CD4-positive, alpha-beta T cell (primary cell): ENCODE data around the gene SLC2A6. TPM values are rescaled to one million over a fixed set of nuclear protein-coding genes. Genes with fewer than 3 reads are reported as not detected.

Source experiments
- ATAC-seq: fragments of 200-7000 bp; cut with Tn5 transposase; one replicate; pipeline ENCODE4 v1.10.0; 2022; ENCODE audit warnings: mild to moderate bottlenecking; ENCODE audit not compliant: poor library complexity
- CTCF ChIA-PET: fragments of 350-600 bp; sonication (Branson Sonifier 250); formaldehyde crosslinking; loops from one replicate; lab custom pipeline; 2021; ENCODE audit warnings: antibody characterized with exemption, inconsistent platforms; lab: Charles Lee
- POLR2A ChIA-PET: fragments of 350-600 bp; sonication (Branson Sonifier 250); formaldehyde crosslinking; loops from one replicate; lab custom pipeline; 2021; ENCODE audit warnings: antibody characterized with exemption, inconsistent platforms; lab: Charles Lee
- DNase-seq, 14 experiments: peaks; one replicate each; pipeline ENCODE4 v3.0.0-alpha.2; 2013 to 2020; ENCODE audit warnings: mixed read lengths in 2 of 14
- H3K27ac ChIP-seq, 2 donors: one replicate each; pipeline versions ENCODE4 v1.5.1 to v1.7.0; 2013; ENCODE audit warnings: low read length in 2 of 2, low read depth in 1 of 2, mild to moderate bottlenecking in 1 of 2
- H3K27me3 ChIP-seq, 2 experiments: 1 replicate in 1 of 2; 2 replicates in 1 of 2; pipeline versions ENCODE4 v1.6.1 to v1.7.0; 2013; ENCODE audit warnings: low read length in 2 of 2, control low read depth in 1 of 2, mild to moderate bottlenecking in 1 of 2, moderate library complexity in 1 of 2; ENCODE audit not compliant: insufficient read depth in 2 of 2, control insufficient read depth in 1 of 2
- H3K36me3 ChIP-seq: one replicate; pipeline ENCODE4 v1.6.1; 2013; ENCODE audit warnings: low read length, control low read depth; ENCODE audit not compliant: insufficient read depth
- H3K4me1 ChIP-seq: one replicate; pipeline ENCODE4 v1.6.1; 2013; ENCODE audit warnings: low read length, control low read depth; ENCODE audit not compliant: insufficient read depth
- H3K4me3 ChIP-seq: one replicate; pipeline ENCODE4 v1.5.1; 2013; ENCODE audit warnings: mild to moderate bottlenecking, low read length, moderate library complexity
- H3K9me3 ChIP-seq, 2 experiments: 1 replicate in 1 of 2; 2 replicates in 1 of 2; pipeline versions ENCODE4 v1.6.1 to v1.7.0; 2013; ENCODE audit warnings: low read length in 2 of 2, mild to moderate bottlenecking in 2 of 2, control low read depth in 1 of 2, moderate library complexity in 1 of 2; ENCODE audit not compliant: control insufficient read depth in 1 of 2, insufficient read depth in 1 of 2
- H3K27ac Mint-ChIP-seq: one replicate; pipeline ENCODE4 v1.8.0; 2020; ENCODE audit warnings: mixed read lengths
- H3K27me3 Mint-ChIP-seq: one replicate; pipeline ENCODE4 v1.8.0; 2021; ENCODE audit warnings: mixed read lengths
- H3K36me3 Mint-ChIP-seq: one replicate; pipeline ENCODE4 v1.8.0; 2021; ENCODE audit warnings: low read depth, mixed read lengths
- H3K4me1 Mint-ChIP-seq: one replicate; pipeline ENCODE4 v1.8.0; 2021; ENCODE audit warnings: low read depth, mixed read lengths
- H3K4me3 Mint-ChIP-seq: one replicate; pipeline ENCODE4 v1.8.0; 2020; ENCODE audit warnings: mild to moderate bottlenecking, mixed read lengths
- H3K9me3 Mint-ChIP-seq: one replicate; pipeline ENCODE4 v1.8.0; 2020; ENCODE audit warnings: mixed read lengths
- intact Hi-C, 2 experiments: fragments of 100-400 bp; cut with DNase I in 1 of 2; cut with micrococcal nuclease in 1 of 2; formaldehyde crosslinking; loops; one replicate each; pipeline versions ENCODE4 v1.15.1 to v1.9.0; 2023 to 2025; cut with DNase I, micrococcal nuclease
- total RNA-seq, 174 experiments: library from RNA in 2 of 174; stranded (reverse) in 2 of 174; gene quantifications; one replicate each; pipeline ENCODE4 v1.2.3 and lab custom pipeline; 2021 to 2026
- TF ChIP-seq, protein P1 (sequence below): fragments of 200-600 bp; IDR thresholded peaks from one replicate; pipeline ENCODE4 v1.8.0; 2022; ENCODE audit warnings: antibody characterized with exemption, mild to moderate bottlenecking

Gene SLC2A6
- total RNA-seq, 2 experiments from 2014 or later: 1.8 to 3.2 TPM

- intact Hi-C loops: loop anchor here in 1 of 2 experiments (10.0 kb wide), 1 partner anchor 556 kb away; the partner anchor contains the start of gene BRD3OS
- TF ChIP-seq, protein P1, sequence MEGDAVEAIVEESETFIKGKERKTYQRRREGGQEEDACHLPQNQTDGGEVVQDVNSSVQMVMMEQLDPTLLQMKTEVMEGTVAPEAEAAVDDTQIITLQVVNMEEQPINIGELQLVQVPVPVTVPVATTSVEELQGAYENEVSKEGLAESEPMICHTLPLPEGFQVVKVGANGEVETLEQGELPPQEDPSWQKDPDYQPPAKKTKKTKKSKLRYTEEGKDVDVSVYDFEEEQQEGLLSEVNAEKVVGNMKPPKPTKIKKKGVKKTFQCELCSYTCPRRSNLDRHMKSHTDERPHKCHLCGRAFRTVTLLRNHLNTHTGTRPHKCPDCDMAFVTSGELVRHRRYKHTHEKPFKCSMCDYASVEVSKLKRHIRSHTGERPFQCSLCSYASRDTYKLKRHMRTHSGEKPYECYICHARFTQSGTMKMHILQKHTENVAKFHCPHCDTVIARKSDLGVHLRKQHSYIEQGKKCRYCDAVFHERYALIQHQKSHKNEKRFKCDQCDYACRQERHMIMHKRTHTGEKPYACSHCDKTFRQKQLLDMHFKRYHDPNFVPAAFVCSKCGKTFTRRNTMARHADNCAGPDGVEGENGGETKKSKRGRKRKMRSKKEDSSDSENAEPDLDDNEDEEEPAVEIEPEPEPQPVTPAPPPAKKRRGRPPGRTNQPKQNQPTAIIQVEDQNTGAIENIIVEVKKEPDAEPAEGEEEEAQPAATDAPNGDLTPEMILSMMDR: no peak
- CTCF ChIA-PET: no interaction called here
- Mint-ChIP-seq H3K4me3 (no peak overlapping the region), H3K27ac (no peak overlapping the region), H3K36me3 (no peaks in the 10 kb centered on the region), H3K27me3 (no peaks in the 10 kb centered on the region), H3K9me3 (no peaks in the 10 kb centered on the region), H3K4me1 (no peaks in the 10 kb centered on the region)
- ATAC-seq (no peak), DNase-seq (no peak)
- Histone ChIP-seq H3K4me3 (no peak overlapping the region), H3K27ac (no peak overlapping the region), H3K4me1 (no peaks in the 10 kb centered on the region), H3K27me3 (no peaks in the 10 kb centered on the region), H3K9me3 (no peaks in the 10 kb centered on the region), H3K36me3 (no peaks in the 10 kb centered on the region)
- POLR2A ChIA-PET: no interaction called here
Observed at GRCh38 chr9:133468374-133468773, 10.5 kb downstream of the SLC2A6 start.

- Mint-ChIP-seq H3K36me3 (no peaks in the 10 kb centered on the region), H3K27me3 (no peaks in the 10 kb centered on the region), H3K4me1 (no peaks in the 10 kb centered on the region), H3K27ac (no peak overlapping the region), H3K4me3 (no peak overlapping the region), H3K9me3 (no peaks in the 10 kb centered on the region)
- ChIA-PET POLR2A (no interaction called here), CTCF (no interaction called here)
- intact Hi-C loops: loop anchor here in 1 of 2 experiments (10.0 kb wide), 1 partner anchor 558 kb away; the partner anchor contains the start of gene BRD3OS
- H3K4me3 ChIP-seq: no peak overlapping the region
- ATAC-seq (no peak), DNase-seq (no peak)
- no peak overlapping the region for H3K27ac ChIP-seq
- H3K36me3 ChIP-seq: no peaks in the 10 kb centered on the region
- no peaks in the 10 kb centered on the region for H3K9me3 ChIP-seq
- TF ChIP-seq, protein P1: no peak
- H3K4me1 ChIP-seq: no peaks in the 10 kb centered on the region
- no peaks in the 10 kb centered on the region for H3K27me3 ChIP-seq
Observed at GRCh38 chr9:133467101-133467500, 11.8 kb downstream of the SLC2A6 start.

DNA sequence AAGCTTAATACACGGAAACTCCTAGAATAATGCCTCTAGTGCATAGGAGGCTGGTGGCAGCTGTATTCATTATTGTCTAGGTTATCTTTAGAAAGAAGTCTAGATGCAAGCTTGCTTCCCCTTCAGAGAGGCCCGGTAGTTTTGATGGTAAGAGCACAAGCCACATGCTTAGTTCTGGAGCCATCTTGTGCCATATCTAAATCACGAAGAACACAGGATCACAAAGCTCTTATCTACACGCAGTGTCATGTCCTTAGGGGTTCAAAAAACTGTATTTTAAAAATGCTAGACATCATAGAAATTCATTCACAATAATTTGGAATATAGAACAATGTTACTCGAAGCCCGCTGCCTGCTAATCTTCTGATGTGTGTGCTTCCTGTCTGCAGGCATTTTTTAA is 12.9 kb downstream of the SLC2A6 start:
- intact Hi-C loops: loop anchor here in 1 of 2 experiments (10.0 kb wide), 1 partner anchor 559 kb away; the partner anchor contains the start of gene BRD3OS
- POLR2A ChIA-PET: no interaction called here

More for the DNA sequence above, 12.9 kb downstream of the SLC2A6 start:
- Histone ChIP-seq H3K27me3 (no peaks in the 10 kb centered on the region), H3K4me3 (no peak overlapping the region), H3K27ac (no peak overlapping the region), H3K36me3 (no peaks in the 10 kb centered on the region), H3K9me3 (no peaks in the 10 kb centered on the region), H3K4me1 (no peaks in the 10 kb centered on the region)
- ATAC-seq (no peak), DNase-seq (no peak)
- no peak overlapping the region for H3K27ac Mint-ChIP-seq
- H3K4me3 Mint-ChIP-seq: no peak overlapping the region
- TF ChIP-seq, protein P1: no peak
- no peaks in the 10 kb centered on the region for H3K9me3 Mint-ChIP-seq
- no peaks in the 10 kb centered on the region for H3K36me3 Mint-ChIP-seq
- peaks cover 7% of the 10 kb centered on the region for H3K4me1 Mint-ChIP-seq
- CTCF ChIA-PET: no interaction called here
- H3K27me3 Mint-ChIP-seq: no peaks in the 10 kb centered on the region
